PC-9 (cell line): Measurements from ENCODE around the gene SHC1.

Experiments used
- EZH2 ChIP-seq: fragments of 200-600 bp; sonication (generic); IDR thresholded peaks from 2 replicates; pipeline ENCODE4 v1.8.0; 2017; ENCODE audit warnings: antibody characterized with exemption, low read depth
- TF ChIP-seq, protein P1 (sequence below): fragments of 200-600 bp; sonication (generic); conservative IDR thresholded peaks from 2 replicates; pipeline ENCODE4 v1.6.1; 2017; ENCODE audit warnings: mixed run types, antibody characterized with exemption, mild to moderate bottlenecking, moderate library complexity

- TF ChIP-seq, protein P1, sequence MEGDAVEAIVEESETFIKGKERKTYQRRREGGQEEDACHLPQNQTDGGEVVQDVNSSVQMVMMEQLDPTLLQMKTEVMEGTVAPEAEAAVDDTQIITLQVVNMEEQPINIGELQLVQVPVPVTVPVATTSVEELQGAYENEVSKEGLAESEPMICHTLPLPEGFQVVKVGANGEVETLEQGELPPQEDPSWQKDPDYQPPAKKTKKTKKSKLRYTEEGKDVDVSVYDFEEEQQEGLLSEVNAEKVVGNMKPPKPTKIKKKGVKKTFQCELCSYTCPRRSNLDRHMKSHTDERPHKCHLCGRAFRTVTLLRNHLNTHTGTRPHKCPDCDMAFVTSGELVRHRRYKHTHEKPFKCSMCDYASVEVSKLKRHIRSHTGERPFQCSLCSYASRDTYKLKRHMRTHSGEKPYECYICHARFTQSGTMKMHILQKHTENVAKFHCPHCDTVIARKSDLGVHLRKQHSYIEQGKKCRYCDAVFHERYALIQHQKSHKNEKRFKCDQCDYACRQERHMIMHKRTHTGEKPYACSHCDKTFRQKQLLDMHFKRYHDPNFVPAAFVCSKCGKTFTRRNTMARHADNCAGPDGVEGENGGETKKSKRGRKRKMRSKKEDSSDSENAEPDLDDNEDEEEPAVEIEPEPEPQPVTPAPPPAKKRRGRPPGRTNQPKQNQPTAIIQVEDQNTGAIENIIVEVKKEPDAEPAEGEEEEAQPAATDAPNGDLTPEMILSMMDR = no peak; the same call in 1 of the 2 replicates
- no peak for TF ChIP-seq EZH2
Measured at GRCh38 chr1:154992721-154993571, 22.4 kb upstream of the SHC1 start.
